DOHH2 (cell line): ENCODE results near the gene RNPEPL1.

Source experiments
- H3F3A ChIP-seq: fragments of 200-600 bp; sonication (generic), shearing (Covaris generic); 2 replicates; pipeline ENCODE4 v1.6.0; 2016; ENCODE audit warnings: antibody characterized with exemption, mild to moderate bottlenecking; ENCODE audit not compliant: control insufficient read depth, insufficient read depth
- H3K27ac ChIP-seq: fragments of 200-600 bp; sonication (generic); 2 replicates; pipeline ENCODE4 v1.5.1; 2014; ENCODE audit warnings: low read depth, mild to moderate bottlenecking, low read length, moderate library complexity
- H3K27me3 ChIP-seq: fragments of 200-600 bp; sonication (generic); 2 replicates; pipeline ENCODE4 v1.6.1; 2014; ENCODE audit warnings: mild to moderate bottlenecking, low read length, mixed read lengths; ENCODE audit not compliant: control insufficient read depth
- H3K36me3 ChIP-seq: fragments of 200-600 bp; sonication (generic); 2 replicates; pipeline ENCODE4 v1.6.1; 2014; ENCODE audit warnings: mild to moderate bottlenecking, low read length, moderate library complexity, mixed read lengths; ENCODE audit not compliant: control insufficient read depth
- H3K4me1 ChIP-seq: fragments of 200-600 bp; sonication (generic); 2 replicates; pipeline ENCODE4 v1.6.1; 2014; ENCODE audit warnings: mild to moderate bottlenecking, low read length, mixed read lengths; ENCODE audit not compliant: control insufficient read depth
- H3K4me2 ChIP-seq: fragments of 200-600 bp; sonication (generic); 2 replicates; pipeline ENCODE4 v1.6.0; 2014; ENCODE audit warnings: mild to moderate bottlenecking, low read length, moderate library complexity
- H3K4me3 ChIP-seq: fragments of 200-600 bp; sonication (generic); 2 replicates; pipeline ENCODE4 v1.5.1; 2014; ENCODE audit warnings: mild to moderate bottlenecking, low read length, mixed read lengths
- H3K79me2 ChIP-seq: fragments of 200-600 bp; sonication (generic); 2 replicates; pipeline ENCODE4 v1.6.1; 2014; ENCODE audit warnings: mild to moderate bottlenecking, low read length, mixed read lengths; ENCODE audit not compliant: control insufficient read depth
- H3K9me2 ChIP-seq: fragments of 200-600 bp; sonication (generic); replicated peaks from 2 replicates; pipeline ENCODE4 v1.6.1; 2014; ENCODE audit warnings: mild to moderate bottlenecking, low read length, mixed read lengths; ENCODE audit not compliant: control insufficient read depth
- H3K9me3 ChIP-seq: fragments of 200-600 bp; sonication (generic); 2 replicates; pipeline ENCODE4 v1.6.1; 2014; ENCODE audit warnings: antibody characterized with exemption, low read length, mixed read lengths; ENCODE audit not compliant: control insufficient read depth, insufficient read depth
- H4K20me1 ChIP-seq: fragments of 200-600 bp; sonication (generic); 2 replicates; pipeline ENCODE4 v1.6.0; 2014; ENCODE audit warnings: low read depth, mild to moderate bottlenecking, antibody characterized with exemption, low read length, moderate library complexity; ENCODE audit not compliant: control insufficient read depth, insufficient read depth
- EZH2phosphoT487 ChIP-seq: fragments of 200-600 bp; sonication (generic); IDR thresholded peaks from 2 replicates; pipeline ENCODE4 v1.6.1; 2017; ENCODE audit warnings: borderline replicate concordance, mild to moderate bottlenecking, antibody characterized with exemption, low read length, moderate library complexity, mixed read lengths
- TF ChIP-seq, protein P1 (sequence below): fragments of 200-600 bp; sonication (generic); IDR thresholded peaks from one replicate; pipeline ENCODE4 v1.5.1; 2014; ENCODE audit warnings: antibody characterized with exemption, mild to moderate bottlenecking, low read depth, low read length; ENCODE audit not compliant: poor library complexity, severe bottlenecking

RNPEPL1 gene

GRCh38 chr2:240585101-240585500 is 16.8 kb downstream of the RNPEPL1 start:
- H4K20me1 ChIP-seq = peaks cover 13% of the 10 kb centered on the region
- TF ChIP-seq, protein P1, sequence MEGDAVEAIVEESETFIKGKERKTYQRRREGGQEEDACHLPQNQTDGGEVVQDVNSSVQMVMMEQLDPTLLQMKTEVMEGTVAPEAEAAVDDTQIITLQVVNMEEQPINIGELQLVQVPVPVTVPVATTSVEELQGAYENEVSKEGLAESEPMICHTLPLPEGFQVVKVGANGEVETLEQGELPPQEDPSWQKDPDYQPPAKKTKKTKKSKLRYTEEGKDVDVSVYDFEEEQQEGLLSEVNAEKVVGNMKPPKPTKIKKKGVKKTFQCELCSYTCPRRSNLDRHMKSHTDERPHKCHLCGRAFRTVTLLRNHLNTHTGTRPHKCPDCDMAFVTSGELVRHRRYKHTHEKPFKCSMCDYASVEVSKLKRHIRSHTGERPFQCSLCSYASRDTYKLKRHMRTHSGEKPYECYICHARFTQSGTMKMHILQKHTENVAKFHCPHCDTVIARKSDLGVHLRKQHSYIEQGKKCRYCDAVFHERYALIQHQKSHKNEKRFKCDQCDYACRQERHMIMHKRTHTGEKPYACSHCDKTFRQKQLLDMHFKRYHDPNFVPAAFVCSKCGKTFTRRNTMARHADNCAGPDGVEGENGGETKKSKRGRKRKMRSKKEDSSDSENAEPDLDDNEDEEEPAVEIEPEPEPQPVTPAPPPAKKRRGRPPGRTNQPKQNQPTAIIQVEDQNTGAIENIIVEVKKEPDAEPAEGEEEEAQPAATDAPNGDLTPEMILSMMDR = no peak
- no peak for TF ChIP-seq EZH2phosphoT487
- peaks cover 85% of the 10 kb centered on the region for H3K79me2 ChIP-seq
- peak overlapping the region; percentile 98 for H3K27ac ChIP-seq
- no peaks in the 10 kb centered on the region for H3K27me3 ChIP-seq
- H3K4me1 ChIP-seq = peaks cover 69% of the 10 kb centered on the region
- H3K36me3 ChIP-seq = peaks cover 45% of the 10 kb centered on the region
- peak overlapping the region; percentile 96 for H3K4me2 ChIP-seq
- H3K9me2 ChIP-seq = no peaks in the 10 kb centered on the region
- peak overlapping the region; percentile 78 for H3K4me3 ChIP-seq
- no peaks in the 10 kb centered on the region for H3K9me3 ChIP-seq
- peaks cover 18% of the 10 kb centered on the region for H3F3A ChIP-seq

GRCh38 chr2:240585681-240586197 is 17.5 kb downstream of the RNPEPL1 start:
- Histone ChIP-seq H3K79me2 (peaks cover 85% of the 10 kb centered on the region), H3K4me1 (peaks cover 62% of the 10 kb centered on the region), H3K9me2 (no peaks in the 10 kb centered on the region), H3K27ac (peak overlapping the region; percentile 98), H3K4me3 (peak overlapping the region; percentile 78), H4K20me1 (peaks cover 13% of the 10 kb centered on the region), H3K27me3 (no peaks in the 10 kb centered on the region), H3K36me3 (peaks cover 50% of the 10 kb centered on the region), H3K9me3 (no peaks in the 10 kb centered on the region), H3K4me2 (peak overlapping the region; percentile 96), H3F3A (peaks cover 18% of the 10 kb centered on the region)
- TF ChIP-seq EZH2phosphoT487 = no peak
- TF ChIP-seq, protein P1 = no peak

GRCh38 chr2:240586198-240586918 is 18.1 kb downstream of the RNPEPL1 start, which contains the start of gene CAPN10:
TSS of gene CAPN10 (plus strand) at chr2:240586734. CDS start at chr2:240586912, 178 bp downstream.
- peaks cover 13% of the 10 kb centered on the region for H4K20me1 ChIP-seq
- TF ChIP-seq, protein P1 = no peak
- TF ChIP-seq EZH2phosphoT487 = no peak
- H3K9me2 ChIP-seq = no peaks in the 10 kb centered on the region
- H3K4me2 ChIP-seq = peak within 1 kb of the TSS; percentile 96
- peak within 1 kb of the TSS; percentile 98 for H3K27ac ChIP-seq
- H3K4me1 ChIP-seq = peaks cover 57% of the 10 kb centered on the region
- peaks cover 54% of the 10 kb centered on the region for H3K36me3 ChIP-seq
- no peaks in the 10 kb centered on the region for H3K9me3 ChIP-seq
- peaks cover 85% of the 10 kb centered on the region for H3K79me2 ChIP-seq
- peaks cover 18% of the 10 kb centered on the region for H3F3A ChIP-seq
- H3K27me3 ChIP-seq = no peaks in the 10 kb centered on the region
- peak within 1 kb of the TSS; percentile 78 for H3K4me3 ChIP-seq
